Smooth muscle cell (in vitro differentiated cells): ENCODE results near the gene APP. TPM values are rescaled to one million over a fixed set of nuclear protein-coding genes. Genes with fewer than 3 reads are reported as not detected.
A peak's percentile ranks its signal among the peaks of the same experiment; 100 is the strongest.

Experiments
- DNase-seq: peaks from one replicate; lab custom pipeline; 2025; ENCODE audit not compliant: unreplicated experiment; lab: John Stamatoyannopoulos, UW
- H2AFZ ChIP-seq: fragments of 200-600 bp; sonication (generic); 2 replicates; pipeline ENCODE4 v1.6.0; 2016; ENCODE audit warnings: antibody characterized with exemption, low read depth, mild to moderate bottlenecking
- H3F3A ChIP-seq: fragments of 200-600 bp; sonication (generic); 2 replicates; pipeline ENCODE4 v1.6.0; 2017; ENCODE audit warnings: antibody characterized with exemption, low read depth
- H3K27ac ChIP-seq: fragments of 200-600 bp; sonication (generic); 2 replicates; pipeline ENCODE4 v1.5.1; 2016; ENCODE audit warnings: low read depth, mild to moderate bottlenecking
- H3K27me3 ChIP-seq: fragments of 200-600 bp; sonication (generic); 2 replicates; pipeline ENCODE4 v1.6.1; 2016; ENCODE audit warnings: low read depth, mild to moderate bottlenecking
- H3K36me3 ChIP-seq: fragments of 200-600 bp; sonication (generic); 2 replicates; pipeline ENCODE4 v1.5.1; 2016; ENCODE audit warnings: low read depth
- H3K4me1 ChIP-seq: fragments of 200-600 bp; sonication (generic); 2 replicates; pipeline ENCODE4 v1.5.1; 2016; ENCODE audit warnings: low read depth
- H3K4me2 ChIP-seq: fragments of 200-600 bp; sonication (generic); 2 replicates; pipeline ENCODE4 v1.6.0; 2016; ENCODE audit warnings: mild to moderate bottlenecking
- H3K4me3 ChIP-seq: fragments of 200-600 bp; sonication (generic); 2 replicates; pipeline ENCODE4 v1.5.1; 2016; ENCODE audit warnings: mild to moderate bottlenecking
- H3K79me2 ChIP-seq: fragments of 200-600 bp; sonication (generic); 2 replicates; pipeline ENCODE4 v1.6.0; 2016; ENCODE audit warnings: low read depth, mild to moderate bottlenecking
- H3K9ac ChIP-seq: fragments of 200-600 bp; sonication (generic); 2 replicates; pipeline ENCODE4 v1.6.0; 2016; ENCODE audit warnings: low read depth
- H3K9me3 ChIP-seq: fragments of 200-600 bp; sonication (generic); replicated peaks from 2 replicates; pipeline ENCODE4 v1.5.1; 2016; ENCODE audit warnings: low read depth
- H4K20me1 ChIP-seq: fragments of 200-600 bp; sonication (generic); 2 replicates; pipeline ENCODE4 v1.6.0; 2016; ENCODE audit warnings: low read depth
- CTCF ChIP-seq: fragments of 200-600 bp; sonication (generic); IDR thresholded peaks from 2 replicates; pipeline ENCODE4 v1.5.1; 2017; ENCODE audit warnings: borderline replicate concordance, mild to moderate bottlenecking, antibody characterized with exemption; ENCODE audit not compliant: insufficient read depth, poor library complexity, severe bottlenecking
- WGBS: methylation state at CpG from one replicate; pipeline ENCODE4 v1.1.7; 2016; ENCODE audit warnings: low lambda C conversion rate; 5-methylcytosine and 5-hydroxymethylcytosine counted together
- polyA plus RNA-seq: library from polyadenylated mRNA; unstranded; fragments of >200 nt; fragmentation: Nextera tagmentation; extraction: Ambion mirVana; gene quantifications from 2 replicates; pipeline ENCODE4 v1.2.1, GENCODE V29; 2016
- total RNA-seq: library from RNA; depleted of rRNA; stranded (reverse); fragments of >200 nt; gene quantifications from 2 replicates; pipeline ENCODE4 v1.2.3, GENCODE V29; 2014

The APP gene
- total and polyA plus RNA-seq, 2 experiments from 2014 or later: 65.3 to 459 TPM

- TF ChIP-seq CTCF: no peak
- Histone ChIP-seq H3K4me1 (peaks cover 6% of the 10 kb centered on the region), H3K4me3 (no peak overlapping the region), H2AFZ (no peak overlapping the region), H3K27ac (no peak overlapping the region), H3K9me3 (no peaks in the 10 kb centered on the region), H3K9ac (no peak overlapping the region), H3K27me3 (no peaks in the 10 kb centered on the region), H3F3A (no peaks in the 10 kb centered on the region), H4K20me1 (no peaks in the 10 kb centered on the region), H3K4me2 (no peak overlapping the region), H3K36me3 (no peaks in the 10 kb centered on the region), H3K79me2 (no peaks in the 10 kb centered on the region)
- DNase-seq: no peak
- WGBS: 100% methylated on average over 1 of the region's 1 CpG
Observed at GRCh38 chr21:25867061-25867460, 303.5 kb downstream of the APP start.

GRCh38 chr21:25863747-25864146 lies 306.8 kb downstream of the APP start:
- Histone ChIP-seq H3K4me2 (no peak overlapping the region), H3F3A (no peaks in the 10 kb centered on the region), H2AFZ (no peak overlapping the region), H3K9me3 (no peaks in the 10 kb centered on the region), H3K9ac (no peak overlapping the region), H3K4me1 (peaks cover 6% of the 10 kb centered on the region), H3K4me3 (no peak overlapping the region), H3K79me2 (no peaks in the 10 kb centered on the region), H3K27ac (no peak overlapping the region), H3K36me3 (no peaks in the 10 kb centered on the region), H4K20me1 (no peaks in the 10 kb centered on the region), H3K27me3 (no peaks in the 10 kb centered on the region)
- 89% methylated on average over 4 of the region's 4 CpGs for WGBS
- no peak for TF ChIP-seq CTCF
- no peak for DNase-seq

- 51% methylated on average over 1 of the region's 1 CpG for WGBS
- Histone ChIP-seq H4K20me1 (no peaks in the 10 kb centered on the region), H3K4me2 (no peak overlapping the region), H3K4me1 (peaks cover 6% of the 10 kb centered on the region), H3K9me3 (no peaks in the 10 kb centered on the region), H2AFZ (no peak overlapping the region), H3K36me3 (no peaks in the 10 kb centered on the region), H3K27ac (no peak overlapping the region), H3K27me3 (no peaks in the 10 kb centered on the region), H3K4me3 (no peak overlapping the region), H3F3A (no peaks in the 10 kb centered on the region), H3K9ac (no peak overlapping the region), H3K79me2 (no peaks in the 10 kb centered on the region)
- DNase-seq: no peak
- TF ChIP-seq CTCF: no peak
Observed at GRCh38 chr21:25863031-25863430, 307.5 kb downstream of the APP start.

GRCh38 chr21:25862596-25862995 lies 308.0 kb downstream of the APP start:
- Histone ChIP-seq H3K4me1 (peaks cover 5% of the 10 kb centered on the region), H3K27me3 (no peaks in the 10 kb centered on the region), H2AFZ (no peak overlapping the region), H3K4me2 (no peak overlapping the region), H3K9ac (no peak overlapping the region), H4K20me1 (no peaks in the 10 kb centered on the region), H3K9me3 (no peaks in the 10 kb centered on the region), H3K79me2 (no peaks in the 10 kb centered on the region), H3K27ac (no peak overlapping the region), H3K36me3 (no peaks in the 10 kb centered on the region), H3K4me3 (no peak overlapping the region), H3F3A (no peaks in the 10 kb centered on the region)
- no peak for DNase-seq
- WGBS: 68% methylated on average over 1 of the region's 1 CpG
- TF ChIP-seq CTCF: peak; percentile 59
